Activated T-helper 1 cell treated with anti-CD3 and anti-CD28 coated beads, Interleukin-12 subunit alpha, Interleukin-12 subunit beta, Interleukin-2, Interleukin-4 antibody, amounts not matched to agents 30 ng/mL and 10 ng/mL and 1 ng/mL, durations not matched to agents 14 hours and 24 hours and 36 hours (primary cell): Measurements from ENCODE around the gene ATF3. TPM values are rescaled to one million over a fixed set of nuclear protein-coding genes. Genes with fewer than 3 reads are reported as not detected.

Source experiments
- DNase-seq: peaks from one replicate; pipeline ENCODE4 v3.0.0; 2021; ENCODE audit warnings: low spot score
- H3K27ac Mint-ChIP-seq: one replicate; pipeline ENCODE4 v1.8.0; 2021; ENCODE audit warnings: mild to moderate bottlenecking, mixed read lengths
- H3K27me3 Mint-ChIP-seq: one replicate; pipeline ENCODE4 v1.8.0; 2022; ENCODE audit warnings: mild to moderate bottlenecking, moderate library complexity, mixed read lengths; ENCODE audit not compliant: insufficient read depth
- H3K36me3 Mint-ChIP-seq: one replicate; pipeline ENCODE4 v1.8.0; 2021; ENCODE audit warnings: low read depth, mixed read lengths
- H3K4me1 Mint-ChIP-seq: one replicate; pipeline ENCODE4 v1.8.0; 2021; ENCODE audit warnings: low read depth, mixed read lengths
- H3K4me3 Mint-ChIP-seq: one replicate; pipeline ENCODE4 v1.8.0; 2021; ENCODE audit warnings: mild to moderate bottlenecking, moderate library complexity, mixed read lengths
- H3K9me3 Mint-ChIP-seq: one replicate; pipeline ENCODE4 v1.8.0; 2021; ENCODE audit warnings: mixed read lengths
- intact Hi-C: fragments of 100-400 bp; cut with micrococcal nuclease; formaldehyde crosslinking; loops from one replicate; pipeline ENCODE4 v1.15.1; 2024
- total RNA-seq: library from RNA; stranded (reverse); gene quantifications from 2 replicates; pipeline ENCODE4 v1.2.3, GENCODE V29; 2022

ATF3 gene
- total RNA-seq, 1 donor from 2014 or later = 23.0 TPM

GRCh38 chr1:212644866-212645545, 36.4 kb downstream of the ATF3 start:
- H3K9me3 Mint-ChIP-seq = peaks cover 8% of the 10 kb centered on the region
- no peak overlapping the region for H3K27ac Mint-ChIP-seq
- peaks cover 29% of the 10 kb centered on the region for H3K27me3 Mint-ChIP-seq
- no peaks in the 10 kb centered on the region for H3K4me1 Mint-ChIP-seq
- intact Hi-C loops = no loop called here
- H3K4me3 Mint-ChIP-seq = no peak overlapping the region
- H3K36me3 Mint-ChIP-seq = no peaks in the 10 kb centered on the region
- no peak for DNase-seq

DNA sequence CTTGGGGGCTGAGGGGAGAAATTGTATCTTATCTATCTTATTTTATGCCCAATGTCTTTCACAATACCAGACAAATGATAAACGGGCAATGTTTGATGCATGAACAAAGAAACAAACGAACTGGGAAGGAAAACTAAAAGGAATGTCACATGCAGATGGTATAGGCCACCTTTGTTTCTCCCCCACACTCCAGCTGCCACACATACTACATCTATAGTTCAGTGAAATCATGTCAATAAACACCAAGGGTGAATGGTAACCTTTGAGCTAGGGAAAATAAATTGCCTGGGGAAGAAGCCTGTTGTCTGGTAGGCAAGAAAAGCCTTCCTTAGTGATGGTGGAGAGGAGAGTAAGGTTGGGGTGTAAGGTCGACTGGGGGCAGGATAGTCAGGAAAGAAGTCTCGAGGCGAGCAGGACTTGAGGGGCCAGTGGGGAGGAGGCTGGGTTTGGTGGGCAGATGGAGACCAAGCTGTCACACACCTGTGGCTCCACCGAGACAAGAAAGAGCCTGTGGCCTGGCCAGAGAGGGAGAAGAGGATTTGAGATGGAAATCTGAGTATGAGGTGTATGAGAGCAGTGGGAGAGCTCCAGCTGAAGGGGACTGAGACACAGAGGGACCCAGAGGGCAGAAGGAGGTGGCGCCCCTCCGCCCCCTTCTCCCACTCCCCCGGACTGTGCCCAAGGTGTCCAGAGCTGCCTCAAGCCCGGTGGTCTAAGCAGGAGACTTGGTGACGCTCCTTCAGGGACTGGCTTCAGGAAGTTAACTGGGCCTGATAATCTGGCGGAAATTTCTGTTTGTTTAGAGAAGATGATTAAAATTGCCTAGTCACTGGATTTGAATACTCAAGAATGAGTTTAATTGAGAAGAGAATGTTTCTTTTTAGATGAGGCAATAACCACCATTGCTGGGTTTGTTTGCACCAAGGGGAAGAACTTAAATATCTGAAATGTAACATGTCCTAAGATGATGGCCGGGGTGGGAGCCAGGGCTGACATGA, 37.3 kb downstream of the ATF3 start:
- no peaks in the 10 kb centered on the region for H3K36me3 Mint-ChIP-seq
- no peak overlapping the region for H3K27ac Mint-ChIP-seq
- intact Hi-C loops = no loop called here
- DNase-seq = no peak
- no peak overlapping the region for H3K4me3 Mint-ChIP-seq
- no peaks in the 10 kb centered on the region for H3K4me1 Mint-ChIP-seq
- H3K9me3 Mint-ChIP-seq = peaks cover 2% of the 10 kb centered on the region
- H3K27me3 Mint-ChIP-seq = peaks cover 24% of the 10 kb centered on the region

DNA sequence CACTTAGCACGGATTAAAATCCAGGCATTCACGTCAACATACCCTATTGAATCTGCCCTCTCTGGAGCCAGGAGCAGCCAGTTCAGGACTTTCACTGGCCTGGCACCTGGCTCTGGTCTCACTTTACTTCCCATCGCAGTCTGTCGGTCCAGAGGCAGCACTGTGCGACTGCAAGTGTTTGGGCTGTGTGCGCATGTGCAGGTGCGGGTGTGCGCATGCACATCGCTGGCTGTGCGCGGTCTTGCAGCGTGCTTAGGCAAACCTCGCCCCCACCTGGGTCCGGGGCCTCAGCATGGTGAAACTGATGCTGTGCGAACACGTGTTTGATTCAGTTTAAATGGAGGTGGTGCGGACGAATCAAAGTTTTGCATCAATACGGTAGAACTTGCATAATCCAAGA, 38.0 kb downstream of the ATF3 start:
- no peak overlapping the region for H3K4me3 Mint-ChIP-seq
- no peaks in the 10 kb centered on the region for H3K4me1 Mint-ChIP-seq
- DNase-seq = no peak
- no peaks in the 10 kb centered on the region for H3K9me3 Mint-ChIP-seq
- peaks cover 21% of the 10 kb centered on the region for H3K27me3 Mint-ChIP-seq
- H3K27ac Mint-ChIP-seq = no peak overlapping the region
- intact Hi-C loops = no loop called here
- no peaks in the 10 kb centered on the region for H3K36me3 Mint-ChIP-seq

GRCh38 chr1:212647004-212647403, 38.4 kb downstream of the ATF3 start:
- Mint-ChIP-seq H3K36me3 (no peaks in the 10 kb centered on the region), H3K4me3 (no peak overlapping the region), H3K27me3 (peaks cover 21% of the 10 kb centered on the region), H3K27ac (no peak overlapping the region), H3K9me3 (no peaks in the 10 kb centered on the region), H3K4me1 (no peaks in the 10 kb centered on the region)
- no peak for DNase-seq
- intact Hi-C loops = no loop called here

- Mint-ChIP-seq H3K4me3 (no peak overlapping the region), H3K36me3 (no peaks in the 10 kb centered on the region), H3K4me1 (no peaks in the 10 kb centered on the region)
Observed at GRCh38 chr1:212648431-212648830, 39.9 kb downstream of the ATF3 start.

GRCh38 chr1:212649020-212649419, 40.5 kb downstream of the ATF3 start:
- no peaks in the 10 kb centered on the region for H3K4me1 Mint-ChIP-seq
- no peaks in the 10 kb centered on the region for H3K9me3 Mint-ChIP-seq
- H3K4me3 Mint-ChIP-seq = no peak overlapping the region
- no peak for DNase-seq
- peaks cover 20% of the 10 kb centered on the region for H3K27me3 Mint-ChIP-seq
- intact Hi-C loops = no loop called here
- no peaks in the 10 kb centered on the region for H3K36me3 Mint-ChIP-seq
- H3K27ac Mint-ChIP-seq = no peak overlapping the region

More at GRCh38 chr1:212648431-212648830, 39.9 kb downstream of the ATF3 start:
- Mint-ChIP-seq H3K27ac (no peak overlapping the region), H3K9me3 (no peaks in the 10 kb centered on the region), H3K27me3 (peaks cover 15% of the 10 kb centered on the region)
- intact Hi-C loops = no loop called here
- DNase-seq = no peak

DNA sequence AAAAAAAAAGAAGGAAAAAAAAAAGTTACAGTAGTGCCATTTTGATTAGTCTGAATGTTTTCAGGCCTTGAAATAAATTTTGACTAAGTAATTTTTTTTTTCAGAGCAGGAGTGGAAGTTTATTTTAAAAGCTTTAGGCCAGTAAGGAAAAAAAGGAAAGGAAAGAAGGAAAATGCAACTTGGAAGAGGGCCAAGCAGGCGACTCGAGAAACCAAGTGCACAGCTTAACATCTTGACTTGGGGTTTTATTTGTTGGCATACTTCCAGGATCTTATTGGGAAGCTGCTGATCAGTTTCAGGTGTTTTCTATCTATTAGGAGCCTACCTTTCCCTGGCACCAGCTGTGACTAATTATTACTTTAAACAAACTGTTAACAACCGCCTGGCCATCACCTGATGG, 41.7 kb downstream of the ATF3 start:
- Mint-ChIP-seq H3K4me1 (no peaks in the 10 kb centered on the region), H3K27me3 (peaks cover 19% of the 10 kb centered on the region), H3K4me3 (no peak overlapping the region), H3K36me3 (no peaks in the 10 kb centered on the region), H3K27ac (no peak overlapping the region), H3K9me3 (no peaks in the 10 kb centered on the region)
- DNase-seq = no peak
- intact Hi-C loops = no loop called here

DNA sequence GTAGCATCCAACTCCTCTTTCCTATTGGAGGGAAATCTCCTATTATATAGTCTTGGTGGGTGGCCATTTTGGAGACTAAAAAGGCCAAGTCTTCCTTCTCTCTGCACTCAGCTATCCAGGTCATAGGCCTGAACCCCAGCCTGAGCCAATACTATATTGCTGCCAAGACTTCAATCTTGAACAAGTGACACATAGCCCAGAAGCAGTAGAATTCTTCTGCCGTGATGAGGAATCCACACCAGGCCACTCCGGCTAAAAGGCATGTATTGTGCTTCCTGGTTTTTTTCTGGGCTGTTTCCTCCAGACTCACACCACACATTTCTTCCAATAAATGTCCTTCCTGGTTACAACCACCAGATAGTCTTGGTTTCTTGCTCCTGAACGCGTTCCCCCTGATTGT, 43.0 kb downstream of the ATF3 start:
- H3K4me3 Mint-ChIP-seq = no peak overlapping the region
- no peaks in the 10 kb centered on the region for H3K36me3 Mint-ChIP-seq
- intact Hi-C loops = no loop called here

GRCh38 chr1:212651977-212652376, 43.4 kb downstream of the ATF3 start:
- Mint-ChIP-seq H3K36me3 (no peaks in the 10 kb centered on the region), H3K9me3 (no peaks in the 10 kb centered on the region), H3K27me3 (peaks cover 19% of the 10 kb centered on the region), H3K4me3 (no peak overlapping the region), H3K27ac (no peak overlapping the region), H3K4me1 (peaks cover 4% of the 10 kb centered on the region)
- intact Hi-C loops = no loop called here
- DNase-seq = no peak

More for the DNA sequence above, 43.0 kb downstream of the ATF3 start:
- Mint-ChIP-seq H3K9me3 (no peaks in the 10 kb centered on the region), H3K27me3 (peaks cover 19% of the 10 kb centered on the region), H3K4me1 (no peaks in the 10 kb centered on the region), H3K27ac (no peak overlapping the region)
- no peak for DNase-seq

- H3K4me3 Mint-ChIP-seq = no peak overlapping the region
- no peaks in the 10 kb centered on the region for H3K9me3 Mint-ChIP-seq
- peaks cover 18% of the 10 kb centered on the region for H3K27me3 Mint-ChIP-seq
- peaks cover 7% of the 10 kb centered on the region for H3K4me1 Mint-ChIP-seq
- peaks cover 2% of the 10 kb centered on the region for H3K36me3 Mint-ChIP-seq
- H3K27ac Mint-ChIP-seq = no peak overlapping the region
- intact Hi-C loops = no loop called here
- DNase-seq = no peak
Observed at GRCh38 chr1:212652609-212653008, 44.0 kb downstream of the ATF3 start.

DNA sequence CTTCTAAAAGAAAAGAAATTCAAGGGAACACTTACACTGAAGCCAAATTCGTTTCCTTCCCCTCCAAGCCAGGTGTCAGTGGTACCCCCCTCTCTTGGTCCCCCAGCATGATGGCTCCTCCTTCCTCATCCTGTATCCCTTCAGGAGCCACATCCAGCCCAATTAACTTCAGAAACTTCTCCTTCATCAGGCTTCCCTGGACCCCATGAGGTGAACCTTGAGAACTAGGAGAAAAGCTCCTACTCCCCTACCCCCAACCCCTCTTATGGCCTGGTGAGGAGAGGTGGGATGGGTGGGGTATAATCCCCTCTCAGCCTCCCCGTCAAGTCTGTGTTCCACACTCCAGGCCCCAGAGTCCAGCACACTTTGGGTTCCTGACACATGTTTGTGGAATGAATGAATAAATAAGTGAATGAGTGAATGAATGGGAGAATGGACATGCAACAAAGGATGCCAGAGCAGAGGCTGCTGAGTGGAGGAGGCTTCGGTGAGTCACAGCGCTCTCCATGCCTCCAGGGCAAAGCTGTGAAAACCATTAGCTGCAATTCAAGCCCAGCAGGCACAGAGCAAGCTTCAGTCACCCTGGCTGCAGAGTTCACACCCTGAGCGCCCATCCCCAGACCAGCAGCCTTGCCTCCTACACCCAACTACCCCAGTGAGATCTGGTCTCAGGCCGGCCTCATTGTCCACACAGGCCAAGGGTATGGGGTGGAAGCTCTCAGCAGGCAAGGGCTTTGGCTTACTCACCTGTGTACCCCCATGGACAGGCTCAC, 47.3 kb downstream of the ATF3 start:
- H3K9me3 Mint-ChIP-seq = no peaks in the 10 kb centered on the region
- H3K4me1 Mint-ChIP-seq = peaks cover 7% of the 10 kb centered on the region
- intact Hi-C loops = no loop called here
- no peak overlapping the region for H3K27ac Mint-ChIP-seq
- H3K4me3 Mint-ChIP-seq = no peak overlapping the region
- H3K36me3 Mint-ChIP-seq = peaks cover 2% of the 10 kb centered on the region
- H3K27me3 Mint-ChIP-seq = peaks cover 28% of the 10 kb centered on the region
- no peak for DNase-seq

DNA sequence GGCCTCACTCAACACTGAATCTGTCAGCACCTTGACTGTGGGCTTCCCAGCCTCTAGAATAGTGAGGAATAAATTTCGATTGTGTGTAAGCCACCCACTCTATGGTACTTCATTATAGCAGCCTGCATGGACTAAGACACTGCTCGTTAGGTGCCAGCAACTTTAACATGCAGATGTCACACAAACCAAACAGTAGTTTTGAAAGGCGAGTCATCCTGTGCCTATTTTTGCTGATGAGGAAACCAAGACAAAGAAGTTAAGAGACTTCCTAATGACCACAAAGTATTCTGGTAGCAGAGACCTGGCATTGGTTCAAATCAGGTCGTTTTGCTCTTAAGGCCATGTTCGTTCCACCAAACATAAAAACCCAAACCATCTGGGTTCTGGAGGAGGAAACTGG, 48.2 kb downstream of the ATF3 start:
- DNase-seq = no peak
- H3K27me3 Mint-ChIP-seq = peaks cover 34% of the 10 kb centered on the region
- H3K9me3 Mint-ChIP-seq = no peaks in the 10 kb centered on the region
- H3K4me3 Mint-ChIP-seq = no peak overlapping the region
- no peak overlapping the region for H3K27ac Mint-ChIP-seq
- intact Hi-C loops = no loop called here
- H3K4me1 Mint-ChIP-seq = peaks cover 7% of the 10 kb centered on the region
- peaks cover 2% of the 10 kb centered on the region for H3K36me3 Mint-ChIP-seq
